Stimulated activated CD8-positive, alpha-beta memory T cell treated with anti-CD3 and anti-CD28 coated beads, Interleukin-4, amount 100 ng/mL, for 1 hour (primary cell): ENCODE data around the gene MDP1.
"Not testable (repeated sequence)": the region's sequence is repeated elsewhere in the genome, so short reads cannot be mapped to it uniquely, and the experiment has no call there.

Experiments used
- DNase-seq, 2 donors: peaks; one replicate each; pipeline ENCODE4 v3.0.0-alpha.2; 2020; ENCODE audit warnings: low read depth in 2 of 2, low spot score in 1 of 2

MDP1 gene

GRCh38 chr14:24202538-24202937 is 13.3 kb downstream of the MDP1 start:
- DNase-seq, result not testable (repeated sequence)

GRCh38 chr14:24198814-24199524 is 16.9 kb downstream of the MDP1 start:
- DNase-seq, result no peak

- DNase-seq, result no peak
Measured at GRCh38 chr14:24197056-24197450, 18.8 kb downstream of the MDP1 start.

- no peak for DNase-seq
Measured at GRCh38 chr14:24196071-24197055, 19.5 kb downstream of the MDP1 start.

- DNase-seq, result peak; percentile 74 to 81
Measured at GRCh38 chr14:24195186-24196070, 20.4 kb downstream of the MDP1 start, which contains the start of gene TM9SF1. TM9SF1 (minus strand) TSS chr14:24195441; CDS start chr14:24195019, 422 bp downstream.

GRCh38 chr14:24194873-24195185 is 21.0 kb downstream of the MDP1 start:
- no peak for DNase-seq

GRCh38 chr14:24194186-24194872 is 21.5 kb downstream of the MDP1 start:
- DNase-seq, result no peak

- DNase-seq, result no peak
Measured at GRCh38 chr14:24192933-24193332, 22.9 kb downstream of the MDP1 start.

- no peak for DNase-seq
Measured at GRCh38 chr14:24190416-24190815, 25.4 kb downstream of the MDP1 start.

GRCh38 chr14:24189460-24189859 is 26.4 kb downstream of the MDP1 start:
- DNase-seq, result no peak

GRCh38 chr14:24189059-24189375 is 26.8 kb downstream of the MDP1 start:
- DNase-seq, result no peak

GRCh38 chr14:24188251-24189058 is 27.4 kb downstream of the MDP1 start, which contains the start of gene IPO4:
IPO4 (minus strand) TSS chr14:24188816; CDS start chr14:24188787, 29 bp downstream.
- peak; percentile 86 to 91 for DNase-seq

- no peak for DNase-seq
Measured at GRCh38 chr14:24187539-24187915, 28.3 kb downstream of the MDP1 start.

GRCh38 chr14:24186831-24187538 is 28.9 kb downstream of the MDP1 start:
- DNase-seq, result no peak

- DNase-seq, result no peak
Measured at GRCh38 chr14:24185741-24186140, 30.1 kb downstream of the MDP1 start.

- no peak for DNase-seq
Measured at GRCh38 chr14:24185026-24185425, 30.8 kb downstream of the MDP1 start.

- no peak for DNase-seq
Measured at GRCh38 chr14:24184104-24184970, 31.5 kb downstream of the MDP1 start.

- DNase-seq, result no peak
Measured at GRCh38 chr14:24183014-24183481, 32.8 kb downstream of the MDP1 start.
